Osteoblast (primary cell): ENCODE data around the gene SLC6A9. TPM values are rescaled to one million over a fixed set of nuclear protein-coding genes. Genes with fewer than 3 reads are reported as not detected.

Experiments
- DNase-seq: peaks from one replicate; pipeline ENCODE4 v3.0.0; 2011; ENCODE audit warnings: low spot score, mixed read lengths; ENCODE audit not compliant: insufficient read length; ENCODE audit errors: missing footprints
- H2AFZ ChIP-seq: 2 replicates; pipeline ENCODE4 v1.6.0; 2011; ENCODE audit warnings: mild to moderate bottlenecking, low read length
- H3K27ac ChIP-seq: 2 replicates; pipeline ENCODE4 v1.5.1; 2011; ENCODE audit warnings: mild to moderate bottlenecking, low read depth, low read length, moderate library complexity
- H3K27me3 ChIP-seq: 2 replicates; pipeline ENCODE4 v1.6.0; 2012; ENCODE audit warnings: mild to moderate bottlenecking, control low read depth, inconsistent platforms, low read length, moderate library complexity; ENCODE audit not compliant: insufficient read depth
- H3K36me3 ChIP-seq: 2 replicates; pipeline ENCODE4 v1.5.1; 2011; ENCODE audit warnings: mild to moderate bottlenecking, low read length, control low read depth, moderate library complexity; ENCODE audit not compliant: insufficient read depth
- H3K4me1 ChIP-seq: 2 replicates; pipeline ENCODE4 v1.5.1; 2011; ENCODE audit warnings: mild to moderate bottlenecking, low read length, control low read depth, moderate library complexity; ENCODE audit not compliant: insufficient read depth
- H3K4me2 ChIP-seq: 2 replicates; pipeline ENCODE4 v1.6.0; 2011; ENCODE audit warnings: mild to moderate bottlenecking, low read length; ENCODE audit not compliant: insufficient read depth
- H3K4me3 ChIP-seq: fragments of 200-600 bp; sonication (generic); 3 replicates; pipeline ENCODE4 v1.5.1; 2012; ENCODE audit warnings: mild to moderate bottlenecking, low read length, inconsistent platforms; ENCODE audit not compliant: insufficient read depth
- H3K79me2 ChIP-seq: 2 replicates; pipeline ENCODE4 v1.6.0; 2012; ENCODE audit warnings: mild to moderate bottlenecking, low read length, control low read depth, inconsistent platforms; ENCODE audit not compliant: insufficient read depth
- H3K9me3 ChIP-seq: 2 replicates; pipeline ENCODE4 v1.5.1; 2011; ENCODE audit warnings: low read depth, low read length, control low read depth
- H4K20me1 ChIP-seq: 2 replicates; pipeline ENCODE4 v1.6.0; 2012; ENCODE audit warnings: mild to moderate bottlenecking, low read length, control low read depth; ENCODE audit not compliant: insufficient read depth
- total RNA-seq: library from RNA; depleted of rRNA; stranded (reverse); fragments of >200 nt; gene quantifications from 2 replicates; pipeline ENCODE4 v1.2.3, GENCODE V29; 2012
- TF ChIP-seq, protein P1 (sequence below): IDR thresholded peaks from 2 replicates; pipeline ENCODE4 v1.5.1; 2011; ENCODE audit warnings: mild to moderate bottlenecking, low read depth, low read length, moderate library complexity; ENCODE audit errors: extremely low read depth

SLC6A9 gene
- total RNA-seq, 1 donor: 18.5 TPM

DNA sequence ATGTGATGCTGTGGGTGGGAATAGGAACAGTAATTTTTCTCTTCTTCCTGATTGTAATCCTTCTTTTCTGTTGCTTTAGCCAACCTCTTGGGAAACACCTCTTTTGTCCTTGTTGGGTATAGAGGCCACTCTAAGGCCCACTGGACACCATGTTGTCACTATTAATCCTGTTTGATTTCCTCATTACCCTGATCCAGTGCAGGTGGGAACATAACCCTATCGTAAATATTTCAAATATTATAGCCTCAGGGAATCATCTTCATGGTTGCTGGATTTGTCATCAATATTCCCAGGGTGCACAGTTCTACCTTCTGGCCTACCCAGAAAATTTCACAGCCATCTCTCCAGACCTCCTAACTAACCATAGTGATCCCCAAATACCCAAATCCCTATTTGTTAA is 27.9 kb upstream of the SLC6A9 start:
- H2AFZ ChIP-seq: no peak overlapping the region
- no peak overlapping the region for H3K4me3 ChIP-seq
- no peak overlapping the region for H3K4me2 ChIP-seq
- no peak for DNase-seq
- no peaks in the 10 kb centered on the region for H4K20me1 ChIP-seq
- no peaks in the 10 kb centered on the region for H3K36me3 ChIP-seq
- H3K79me2 ChIP-seq: no peaks in the 10 kb centered on the region
- no peaks in the 10 kb centered on the region for H3K4me1 ChIP-seq
- no peaks in the 10 kb centered on the region for H3K27me3 ChIP-seq
- H3K9me3 ChIP-seq: no peaks in the 10 kb centered on the region
- no peak overlapping the region for H3K27ac ChIP-seq
- TF ChIP-seq, protein P1, sequence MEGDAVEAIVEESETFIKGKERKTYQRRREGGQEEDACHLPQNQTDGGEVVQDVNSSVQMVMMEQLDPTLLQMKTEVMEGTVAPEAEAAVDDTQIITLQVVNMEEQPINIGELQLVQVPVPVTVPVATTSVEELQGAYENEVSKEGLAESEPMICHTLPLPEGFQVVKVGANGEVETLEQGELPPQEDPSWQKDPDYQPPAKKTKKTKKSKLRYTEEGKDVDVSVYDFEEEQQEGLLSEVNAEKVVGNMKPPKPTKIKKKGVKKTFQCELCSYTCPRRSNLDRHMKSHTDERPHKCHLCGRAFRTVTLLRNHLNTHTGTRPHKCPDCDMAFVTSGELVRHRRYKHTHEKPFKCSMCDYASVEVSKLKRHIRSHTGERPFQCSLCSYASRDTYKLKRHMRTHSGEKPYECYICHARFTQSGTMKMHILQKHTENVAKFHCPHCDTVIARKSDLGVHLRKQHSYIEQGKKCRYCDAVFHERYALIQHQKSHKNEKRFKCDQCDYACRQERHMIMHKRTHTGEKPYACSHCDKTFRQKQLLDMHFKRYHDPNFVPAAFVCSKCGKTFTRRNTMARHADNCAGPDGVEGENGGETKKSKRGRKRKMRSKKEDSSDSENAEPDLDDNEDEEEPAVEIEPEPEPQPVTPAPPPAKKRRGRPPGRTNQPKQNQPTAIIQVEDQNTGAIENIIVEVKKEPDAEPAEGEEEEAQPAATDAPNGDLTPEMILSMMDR: no peak

DNA sequence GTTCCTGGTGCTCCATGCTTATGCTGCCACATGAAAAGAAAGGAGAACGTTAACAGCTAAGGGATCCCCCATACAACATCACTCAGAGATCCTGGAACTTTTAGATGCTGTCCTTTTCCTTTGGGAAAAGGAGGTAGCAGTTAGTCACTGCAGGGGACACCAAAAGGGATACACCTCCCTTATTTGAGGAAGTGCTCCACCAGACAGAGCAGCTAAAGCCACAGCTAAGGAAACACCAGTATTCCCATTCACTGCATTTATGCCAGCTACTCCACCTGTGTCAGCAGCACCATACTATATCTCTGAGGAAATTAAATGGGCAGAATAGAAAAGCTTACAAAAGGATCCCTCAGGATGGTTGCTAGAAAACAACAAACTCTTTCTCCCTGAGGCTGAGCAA is 26.0 kb upstream of the SLC6A9 start:
- Histone ChIP-seq H3K79me2 (no peaks in the 10 kb centered on the region), H3K4me3 (no peak overlapping the region), H3K27ac (no peak overlapping the region), H3K4me1 (no peaks in the 10 kb centered on the region), H3K27me3 (no peaks in the 10 kb centered on the region), H2AFZ (no peak overlapping the region), H4K20me1 (no peaks in the 10 kb centered on the region), H3K9me3 (no peaks in the 10 kb centered on the region), H3K4me2 (no peak overlapping the region), H3K36me3 (peaks cover 4% of the 10 kb centered on the region)
- no peak for DNase-seq
- TF ChIP-seq, protein P1: no peak

DNA sequence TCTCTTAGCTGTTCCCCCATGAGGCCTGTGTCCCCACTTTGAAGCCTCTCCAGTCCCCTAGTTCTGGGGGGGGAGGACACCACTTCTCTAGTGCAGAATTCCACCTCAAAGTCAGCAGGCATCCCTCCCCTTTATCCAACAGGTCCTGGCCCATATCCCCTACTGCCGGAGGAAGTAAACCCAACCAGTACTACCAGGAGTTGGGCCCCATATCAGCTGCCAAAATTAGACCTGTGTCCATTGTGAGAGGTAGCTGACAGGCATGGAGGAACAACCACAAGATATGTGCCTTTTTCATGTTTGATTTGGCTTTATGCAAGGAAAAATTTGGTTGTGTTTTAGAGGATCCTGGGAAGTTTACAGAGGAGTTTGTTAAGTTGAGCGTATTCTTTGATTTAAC is 22.1 kb upstream of the SLC6A9 start:
- H3K79me2 ChIP-seq: no peaks in the 10 kb centered on the region
- H2AFZ ChIP-seq: no peak overlapping the region
- peaks cover 21% of the 10 kb centered on the region for H3K4me1 ChIP-seq
- DNase-seq: no peak
- H3K4me2 ChIP-seq: no peak overlapping the region
- H4K20me1 ChIP-seq: no peaks in the 10 kb centered on the region
- peaks cover 6% of the 10 kb centered on the region for H3K36me3 ChIP-seq
- H3K27me3 ChIP-seq: no peaks in the 10 kb centered on the region
- no peaks in the 10 kb centered on the region for H3K9me3 ChIP-seq
- TF ChIP-seq, protein P1: no peak
- H3K4me3 ChIP-seq: no peak overlapping the region
- H3K27ac ChIP-seq: no peak overlapping the region

DNA sequence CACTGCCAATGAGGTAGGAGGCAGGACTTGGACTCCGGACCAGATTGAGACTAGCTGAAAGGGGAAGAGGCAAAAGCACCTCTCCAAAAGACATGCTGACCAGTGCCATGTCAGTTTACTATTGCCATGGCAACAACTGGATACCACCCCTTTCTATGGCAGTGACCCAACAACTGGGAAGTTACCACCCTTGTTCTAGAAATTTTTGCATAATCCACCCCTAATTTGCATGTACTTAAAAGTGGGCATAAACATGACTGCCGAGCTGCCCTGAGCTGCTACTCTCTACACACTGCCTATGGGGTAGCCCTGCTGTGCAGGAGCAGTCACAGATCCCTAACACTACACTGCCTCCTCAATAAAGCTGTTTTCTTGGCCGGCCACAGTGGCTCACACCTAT is 19.0 kb upstream of the SLC6A9 start:
- H2AFZ ChIP-seq: no peak overlapping the region
- no peaks in the 10 kb centered on the region for H3K79me2 ChIP-seq
- H3K27me3 ChIP-seq: no peaks in the 10 kb centered on the region
- H3K9me3 ChIP-seq: no peaks in the 10 kb centered on the region
- H3K27ac ChIP-seq: peak overlapping the region; percentile 91
- peak overlapping the region; percentile 31 for H3K4me3 ChIP-seq
- peak; percentile 45 for DNase-seq
- H3K4me2 ChIP-seq: peak overlapping the region; percentile 77
- H3K36me3 ChIP-seq: peaks cover 6% of the 10 kb centered on the region
- TF ChIP-seq, protein P1: no peak
- no peaks in the 10 kb centered on the region for H4K20me1 ChIP-seq
- H3K4me1 ChIP-seq: peaks cover 37% of the 10 kb centered on the region
